ENCODE data around the gene FGF18. TPM values are rescaled to one million over a fixed set of nuclear protein-coding genes. Genes with fewer than 3 reads are reported as not detected.

The FGF18 gene
- polyA plus RNA-seq, 3 donors = not detected

- peak overlapping the region; percentile 74 to 93 (median 92) for H3K4me3 ChIP-seq (replicated peaks in 1 of 3; ENCODE audit: low read depth in 2 of 3, low read length in 3 of 3)
- peaks cover 63% of the 10 kb centered on the region for H3K79me2 ChIP-seq (ENCODE audit: insufficient read depth, low read length)
- H3K27ac Mint-ChIP-seq = peak overlapping the region; percentile 85 to 97 (median 94)
- DNase-seq = peak; percentile 63 to 83 (median 79)
- H3K4me1 Mint-ChIP-seq = peaks cover 42% of the 10 kb centered on the region
- H3K4me2 ChIP-seq (replicated peaks; ENCODE audit: extremely low read depth, low read length, poor library complexity, severe bottlenecking) = peak overlapping the region; percentile 97
- no peak for TF ChIP-seq CTCF (IDR thresholded peaks at IDR 0.05)
- peaks cover 50% of the 10 kb centered on the region for H4K20me1 ChIP-seq (ENCODE audit: insufficient read depth, low read length)
- intact Hi-C loops (cut with micrococcal nuclease) = loop anchor here in 1 of 2 donors (5.0 kb wide), 1 partner anchor 619 kb away; the partner anchor contains the start of gene FBXW11
- peaks cover 0 to 6% (median 0%) of the 10 kb centered on the region in 7 donors for H3K9me3 Mint-ChIP-seq
- peak overlapping the region; percentile 81 for H3K27ac ChIP-seq (ENCODE audit: low read depth in 1 of 2, low read length in 2 of 2)
- peak overlapping the region; percentile 100 for H2AFZ ChIP-seq (ENCODE audit: insufficient read depth, low read depth, low read length, poor library complexity, severe bottlenecking)
- no peaks in the 10 kb centered on the region for H3K9me3 ChIP-seq (replicated peaks in 1 of 2; ENCODE audit: control insufficient read depth in 1 of 2, insufficient read depth in 1 of 2, low read length in 2 of 2)
- H3K4me1 ChIP-seq (ENCODE audit: control insufficient read depth in 1 of 2, insufficient read depth in 2 of 2, low read length in 2 of 2) = peaks cover 23 to 37% of the 10 kb centered on the region in 2 donors
- H3K36me3 Mint-ChIP-seq = peaks cover 19 to 27% of the 10 kb centered on the region in 2 donors
- H3K4me3 Mint-ChIP-seq = peak overlapping the region; percentile 97 to 98
- H3K9ac ChIP-seq (ENCODE audit: insufficient read depth, low read length, poor library complexity, severe bottlenecking) = peak overlapping the region; percentile 79
- peaks cover 2 to 5% (median 3%) of the 10 kb centered on the region in 3 donors for H3K27me3 Mint-ChIP-seq (ENCODE audit: low read depth in 3 of 3)
- no peaks in the 10 kb centered on the region for H3K27me3 ChIP-seq (ENCODE audit: control insufficient read depth in 2 of 2, insufficient read depth in 2 of 2, low read length in 2 of 2)
- WGBS (ENCODE audit: insufficient coverage) = under 1% methylated on average over 47 of the region's 56 CpGs
- peaks cover 22 to 26% of the 10 kb centered on the region in 2 donors for H3K36me3 ChIP-seq (replicated peaks in 1 of 2; ENCODE audit: control insufficient read depth in 1 of 2, insufficient read depth in 2 of 2, low read length in 2 of 2)
These were observed 31.3 kb upstream of the FGF18 start for GRCh38 chr5:171387970-171388815.

GRCh38 chr5:171388816-171389168, 30.7 kb upstream of the FGF18 start:
- no peak for DNase-seq
- peaks cover 25 to 33% of the 10 kb centered on the region in 2 donors for H3K36me3 Mint-ChIP-seq
- H3K27ac ChIP-seq (ENCODE audit: low read depth in 1 of 2, low read length in 2 of 2) = peak overlapping the region in 1 of 2 donors; percentile 35
- peaks cover 0 to 5% (median under 1%) of the 10 kb centered on the region in 3 donors for H3K27me3 Mint-ChIP-seq (ENCODE audit: low read depth in 3 of 3)
- H4K20me1 ChIP-seq (ENCODE audit: insufficient read depth, low read length) = peaks cover 54% of the 10 kb centered on the region
- H3K4me3 ChIP-seq (replicated peaks in 1 of 3; ENCODE audit: low read depth in 2 of 3, low read length in 3 of 3) = peak overlapping the region; percentile 74 to 93 (median 92)
- peak overlapping the region; percentile 97 to 98 for H3K4me3 Mint-ChIP-seq
- TF ChIP-seq CTCF (IDR thresholded peaks at IDR 0.05) = no peak
- H2AFZ ChIP-seq (ENCODE audit: insufficient read depth, low read depth, low read length, poor library complexity, severe bottlenecking) = peak overlapping the region; percentile 100
- H3K36me3 ChIP-seq (replicated peaks in 1 of 2; ENCODE audit: control insufficient read depth in 1 of 2, insufficient read depth in 2 of 2, low read length in 2 of 2) = peaks cover 28 to 32% of the 10 kb centered on the region in 2 donors
- H3K4me1 Mint-ChIP-seq = peaks cover 42% of the 10 kb centered on the region
- peak overlapping the region in 6 of 7 donors; percentile 16 to 97 (median 94) for H3K27ac Mint-ChIP-seq
- peaks cover 69% of the 10 kb centered on the region for H3K79me2 ChIP-seq (ENCODE audit: insufficient read depth, low read length)
- H3K9me3 ChIP-seq (replicated peaks in 1 of 2; ENCODE audit: control insufficient read depth in 1 of 2, insufficient read depth in 1 of 2, low read length in 2 of 2) = no peaks in the 10 kb centered on the region
- peak overlapping the region; percentile 97 for H3K4me2 ChIP-seq (replicated peaks; ENCODE audit: extremely low read depth, low read length, poor library complexity, severe bottlenecking)
- peaks cover 0 to 6% (median 0%) of the 10 kb centered on the region in 7 donors for H3K9me3 Mint-ChIP-seq
- peaks cover 23 to 37% of the 10 kb centered on the region in 2 donors for H3K4me1 ChIP-seq (ENCODE audit: control insufficient read depth in 1 of 2, insufficient read depth in 2 of 2, low read length in 2 of 2)
- WGBS (ENCODE audit: insufficient coverage) = 3% methylated on average over 9 of the region's 14 CpGs
- intact Hi-C loops (cut with micrococcal nuclease) = loop anchor here in 1 of 2 donors (5.0 kb wide), 1 partner anchor 619 kb away; the partner anchor contains the start of gene FBXW11
- H3K27me3 ChIP-seq (ENCODE audit: control insufficient read depth in 2 of 2, insufficient read depth in 2 of 2, low read length in 2 of 2) = no peaks in the 10 kb centered on the region
- H3K9ac ChIP-seq (ENCODE audit: insufficient read depth, low read length, poor library complexity, severe bottlenecking) = peak overlapping the region; percentile 79
